ENCODE results near the gene AHNAK2. TPM values are rescaled to one million over a fixed set of nuclear protein-coding genes. Genes with fewer than 3 reads are reported as not detected.

The AHNAK2 gene
- total RNA-seq, 1 donor from 2014 or later = 47.2 TPM

GRCh38 chr14:104888489-104889374, 89.4 kb downstream of the AHNAK2 start:
- no peak for DNase-seq (ENCODE audit: extremely low read depth, low read depth, low spot score)

GRCh38 chr14:104887623-104888488, 90.3 kb downstream of the AHNAK2 start:
- DNase-seq (ENCODE audit: extremely low read depth, low read depth, low spot score) = no peak

Other genes with a start within 250 kb of the AHNAK2 start
- 219 and 276 TPM in 2 replicates for gene SIVA1, start 225.2 kb downstream of the AHNAK2 start, total RNA-seq
- 128 and 143 TPM in 2 replicates for gene AKT1, start 182.6 kb downstream of the AHNAK2 start, total RNA-seq
- gene ZBTB42, start 177.3 kb downstream of the AHNAK2 start, total RNA-seq = 3.1 and 8.2 TPM in 2 replicates
- gene CEP170B, start 113.1 kb downstream of the AHNAK2 start, total RNA-seq = 27.5 and 37.0 TPM in 2 replicates
- gene PLD4, start 53.5 kb downstream of the AHNAK2 start, total RNA-seq = not detected in 2 replicates
- 6.4 and 9.6 TPM in 2 replicates for gene CLBA1, start 7.4 kb upstream of the AHNAK2 start, total RNA-seq
- gene CDCA4, start 42.7 kb upstream of the AHNAK2 start, total RNA-seq = 20.8 and 21.9 TPM in 2 replicates
- 0.82 TPM in 1 of 2 replicates, not detected in the other for gene GPR132, start 87.1 kb upstream of the AHNAK2 start, total RNA-seq
- gene JAG2, start 190.4 kb upstream of the AHNAK2 start, total RNA-seq = 59.0 and 123 TPM in 2 replicates
- gene NUDT14, start 202.9 kb upstream of the AHNAK2 start, total RNA-seq = 66.8 and 69.8 TPM in 2 replicates

Measured in glomerular endothelial cell (primary cell).